NB4 (cell line): ENCODE results near the gene CIAO3.

ENCODE experiments used
- CTCF ChIP-seq: IDR thresholded peaks from one replicate; pipeline ENCODE4 v1.5.1; 2012; ENCODE audit warnings: low read depth, low read length
- MAX ChIP-seq: IDR thresholded peaks from 2 replicates; pipeline ENCODE4 v1.6.1; 2011; ENCODE audit warnings: low read depth, low read length
- MYC ChIP-seq: IDR thresholded peaks from 2 replicates; pipeline ENCODE4 v1.6.1; 2011; ENCODE audit warnings: low read depth, low read length
- POLR2A ChIP-seq: IDR thresholded peaks from 2 replicates; pipeline ENCODE4 v1.6.1; 2011; ENCODE audit warnings: mild to moderate bottlenecking; ENCODE audit not compliant: insufficient read length; ENCODE audit errors: extremely low read depth

GRCh38 chr16:747978-748746 is 7.4 kb upstream of the CIAO3 start:
- no peak for TF ChIP-seq CTCF
- no peak for TF ChIP-seq POLR2A
- no peak for TF ChIP-seq MAX
- no peak for TF ChIP-seq MYC
